HepG2 (cell line): ENCODE data around the gene RUVBL2. TPM values are rescaled to one million over a fixed set of nuclear protein-coding genes. Genes with fewer than 3 reads are reported as not detected.
A peak's percentile ranks its signal among the peaks of the same experiment; 100 is the strongest.

Source experiments
- ATAC-seq: fragments of 200-7000 bp; cut with Tn5 transposase; 3 replicates; pipeline ENCODE4 v1.9.1; 2020; ENCODE audit warnings: mild to moderate bottlenecking, moderate library complexity
- BruUV-seq: library from RNA; stranded (reverse); fragments of 400-500 nt; replicated peaks from 2 replicates; lab custom pipeline; 2021; lab: Mats Ljungman, UMichigan
- CTCF ChIA-PET: fragments of 300-600 bp; formaldehyde crosslinking; extraction: SDS; loops from one replicate; lab custom pipeline; 2021; ENCODE audit warnings: low total read pairs, inconsistent platforms, low intra/inter-chr PET ratio; lab: Yijun Ruan, JAX
- POLR2A ChIA-PET: fragments of 350-600 bp; sonication (Branson Sonifier 250); formaldehyde crosslinking; loops from one replicate; lab custom pipeline; 2020; ENCODE audit warnings: antibody characterized with exemption, inconsistent platforms; lab: Yijun Ruan, JAX
- DNase-seq: peaks from one replicate; pipeline ENCODE4 v3.0.0-alpha.2; 2015; ENCODE audit warnings: low spot score
- FAIRE-seq: peaks from 3 replicates; lab custom pipeline; 2011; peaks lifted over from hg19 to GRCh38; lab: Jason Lieb, UNC
- H2AFZ ChIP-seq: one replicate; pipeline ENCODE4 v1.6.1; 2011; ENCODE audit warnings: low read length, inconsistent platforms
- H3K27ac ChIP-seq: fragments of 300-600 bp; 3 replicates; pipeline ENCODE4 v1.8.0; 2011; ENCODE audit warnings: mixed run types, mild to moderate bottlenecking, mixed read lengths, low read length, inconsistent platforms; ENCODE audit not compliant: insufficient read depth; ENCODE audit errors: extremely low read length
- H3K27me3 ChIP-seq, 2 experiments: fragments of 200-600 bp in 1 of 2; 2 replicates in 1 of 2; 3 replicates in 1 of 2; pipeline versions ENCODE4 v1.6.0 to v1.8.0; 2011; ENCODE audit warnings: low read length in 2 of 2, mild to moderate bottlenecking in 2 of 2, moderate library complexity in 2 of 2, inconsistent platforms in 1 of 2; ENCODE audit not compliant: insufficient read depth in 2 of 2, control insufficient read depth in 1 of 2
- H3K36me3 ChIP-seq, 2 experiments: fragments of 200-600 bp in 1 of 2; replicated peaks in 1 of 2; 2 replicates in 1 of 2; 3 replicates in 1 of 2; pipeline versions ENCODE4 v1.5.1 to v1.8.0; 2011; ENCODE audit warnings: low read length in 2 of 2, inconsistent platforms in 1 of 2; ENCODE audit not compliant: insufficient read depth in 2 of 2, control insufficient read depth in 1 of 2
- H3K4me1 ChIP-seq: 2 replicates; pipeline ENCODE4 v1.5.1; 2012; ENCODE audit warnings: low read length, inconsistent platforms; ENCODE audit not compliant: insufficient read depth
- H3K4me2 ChIP-seq: 2 replicates; pipeline ENCODE4 v1.6.0; 2011; ENCODE audit warnings: low read depth, low read length, inconsistent platforms
- H3K4me3 ChIP-seq, 3 experiments: fragments of 200-600 bp in 1 of 3; sonication (generic), shearing (Covaris generic) in 1 of 3; replicated peaks in 1 of 3; 2 replicates each; pipeline ENCODE4 v1.5.1; 2011 to 2016; ENCODE audit warnings: low read length in 3 of 3, inconsistent platforms in 2 of 3, low read depth in 2 of 3, mild to moderate bottlenecking in 2 of 3, control low read depth in 1 of 3, mixed read lengths in 1 of 3; ENCODE audit not compliant: insufficient read depth in 1 of 3
- H3K79me2 ChIP-seq: one replicate; pipeline ENCODE4 v1.6.1; 2011; ENCODE audit warnings: low read length, inconsistent platforms; ENCODE audit not compliant: insufficient read depth
- H3K9ac ChIP-seq: 2 replicates; pipeline ENCODE4 v1.6.0; 2011; ENCODE audit warnings: mild to moderate bottlenecking, low read depth, low read length, inconsistent platforms; ENCODE audit not compliant: insufficient read depth
- H3K9me3 ChIP-seq: 2 replicates; pipeline ENCODE4 v1.5.1; 2012; ENCODE audit warnings: mild to moderate bottlenecking, low read length
- H4K20me1 ChIP-seq: 2 replicates; pipeline ENCODE4 v1.6.0; 2011; ENCODE audit warnings: inconsistent platforms, mild to moderate bottlenecking, low read length, moderate library complexity; ENCODE audit not compliant: insufficient read depth
- ATF7-NPFF ChIP-seq: sonication (generic); formaldehyde crosslinking; IDR thresholded peaks from 2 replicates; pipeline ENCODE4 v1.8.1; 2023; ENCODE audit warnings: mild to moderate bottlenecking, low read depth, missing genetic modification reagents, moderate library complexity
- DRAP1 ChIP-seq: IDR thresholded peaks from 2 replicates; pipeline ENCODE4 v1.6.1; 2016; ENCODE audit warnings: missing genetic modification reagents, missing compliant biosample characterization
- FIP1L1 ChIP-seq: fragments of 200-400 bp; formaldehyde crosslinking; IDR thresholded peaks from 2 replicates; pipeline ENCODE4 v1.6.1; 2018; ENCODE audit warnings: low read depth, mild to moderate bottlenecking, low read length, moderate library complexity, borderline replicate concordance; ENCODE audit not compliant: insufficient read depth
- GTF3A ChIP-seq: sonication (generic); formaldehyde crosslinking; conservative IDR thresholded peaks from 2 replicates; pipeline ENCODE4 v1.4.0; 2020; ENCODE audit warnings: mild to moderate bottlenecking, missing genetic modification reagents
- JUND ChIP-seq: sonication (generic); formaldehyde crosslinking; IDR thresholded peaks from 2 replicates; pipeline ENCODE4 v1.8.0; 2022; ENCODE audit warnings: mild to moderate bottlenecking, missing genetic modification reagents
- ZNF230 ChIP-seq: sonication (generic); formaldehyde crosslinking; IDR thresholded peaks from 2 replicates; pipeline ENCODE4 v1.4.0; 2020; ENCODE audit warnings: mild to moderate bottlenecking, missing genetic modification reagents
- ZNF512 ChIP-seq: sonication (generic); formaldehyde crosslinking; IDR thresholded peaks from 2 replicates; pipeline ENCODE4 v1.4.0; 2020; ENCODE audit warnings: mild to moderate bottlenecking, missing genetic modification reagents
- ZNF629 ChIP-seq: sonication (generic); formaldehyde crosslinking; conservative IDR thresholded peaks from 2 replicates; pipeline ENCODE4 v1.5.0; 2020; ENCODE audit warnings: missing genetic modification reagents
- ZNF749 ChIP-seq: sonication (generic); formaldehyde crosslinking; IDR thresholded peaks from 2 replicates; pipeline ENCODE4 v1.8.0; 2022; ENCODE audit warnings: mild to moderate bottlenecking, missing genetic modification reagents, moderate library complexity, borderline replicate concordance
- ZNF777 ChIP-seq: sonication (generic); formaldehyde crosslinking; IDR thresholded peaks from 2 replicates; pipeline ENCODE4 v1.4.0; 2020; ENCODE audit warnings: missing genetic modification reagents
- WGBS: methylation state at CpG from one replicate; pipeline ENCODE4 v1.1.6; 2017; ENCODE audit warnings: low lambda C conversion rate; 5-methylcytosine and 5-hydroxymethylcytosine counted together
- in situ Hi-C: cut with HindIII; loops from 2 replicates; pipeline ENCODE4 v1.10.0; 2017; ENCODE audit warnings: low pct_unique_long_range_greater_than_20kb; ENCODE audit not compliant: extremely low pct_ligation_motif_present
- intact Hi-C: fragments of 100-400 bp; cut with micrococcal nuclease; formaldehyde crosslinking; loops from one replicate; pipeline ENCODE4 v1.10.0; 2022; ENCODE audit not compliant: unreplicated experiment
- polyA plus RNA-seq, 8 experiments: library from polyadenylated mRNA; depleted of rRNA in 3 of 8; stranded (reverse) in 7 of 8; unstranded in 1 of 8; fragments of >200 nt; fragmentation: Illumina TruSeq in 4 of 8; extraction: Trizol in 4 of 8; gene quantifications; 2 replicates each; pipeline versions ENCODE4 v1.2.1 to v1.2.3, GENCODE V29; 2011 to 2016; ENCODE audit warnings: low read depth in 4 of 8, missing spikeins in 1 of 8, mixed read lengths in 1 of 8; ENCODE audit not compliant: insufficient read depth in 1 of 8
- total RNA-seq, 5 experiments: library from RNA; depleted of rRNA; stranded (reverse); fragments of >200 nt; fragmentation: Illumina TruSeq; extraction: Trizol; gene quantifications; 2 replicates each; pipeline ENCODE4 v1.2.3, GENCODE V29; 2016; ENCODE audit warnings: low read depth in 1 of 5
- TF ChIP-seq, protein P1 (sequence below): sonication (generic); formaldehyde crosslinking; IDR thresholded peaks from 2 replicates; pipeline ENCODE4 v1.4.0; 2020; ENCODE audit warnings: missing genetic modification reagents

RUVBL2 gene
- total and polyA plus RNA-seq, 2 of the 13 experiments (the other 11 are each of a cell fraction or from before 2014, with no cell fraction given) = 120 to 122 TPM

- peaks cover 32% of the 10 kb centered on the region for H3K4me1 ChIP-seq
- H3K79me2 ChIP-seq = peaks cover 44% of the 10 kb centered on the region
- H4K20me1 ChIP-seq = no peaks in the 10 kb centered on the region
- ChIA-PET CTCF (no interaction called here), POLR2A (no interaction called here)
- no peak for FAIRE-seq
- peak overlapping the region; percentile 10; the same call in 1 of the 2 replicates for H3K4me2 ChIP-seq
- ATAC-seq = no peak
- 0 out of 2 replicates have a peak overlapping the region, but pooled peaks have one; percentile 10 for H3K9ac ChIP-seq
- no TSS peak for BruUV-seq
- no peak overlapping the region for H3K4me3 ChIP-seq
- no peak for DNase-seq
- TF ChIP-seq, protein P1, sequence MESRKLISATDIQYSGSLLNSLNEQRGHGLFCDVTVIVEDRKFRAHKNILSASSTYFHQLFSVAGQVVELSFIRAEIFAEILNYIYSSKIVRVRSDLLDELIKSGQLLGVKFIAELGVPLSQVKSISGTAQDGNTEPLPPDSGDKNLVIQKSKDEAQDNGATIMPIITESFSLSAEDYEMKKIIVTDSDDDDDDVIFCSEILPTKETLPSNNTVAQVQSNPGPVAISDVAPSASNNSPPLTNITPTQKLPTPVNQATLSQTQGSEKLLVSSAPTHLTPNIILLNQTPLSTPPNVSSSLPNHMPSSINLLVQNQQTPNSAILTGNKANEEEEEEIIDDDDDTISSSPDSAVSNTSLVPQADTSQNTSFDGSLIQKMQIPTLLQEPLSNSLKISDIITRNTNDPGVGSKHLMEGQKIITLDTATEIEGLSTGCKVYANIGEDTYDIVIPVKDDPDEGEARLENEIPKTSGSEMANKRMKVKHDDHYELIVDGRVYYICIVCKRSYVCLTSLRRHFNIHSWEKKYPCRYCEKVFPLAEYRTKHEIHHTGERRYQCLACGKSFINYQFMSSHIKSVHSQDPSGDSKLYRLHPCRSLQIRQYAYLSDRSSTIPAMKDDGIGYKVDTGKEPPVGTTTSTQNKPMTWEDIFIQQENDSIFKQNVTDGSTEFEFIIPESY (CRISPR knock-in tag) = 0 out of 2 replicates have a peak, but pooled peaks have one; percentile 16
- no peak for TF ChIP-seq JUND (CRISPR knock-in tag)
- TF ChIP-seq, all 625 proteins: peak for 1
- no peak overlapping the region for H3K27ac ChIP-seq
- intact Hi-C loops (no loop called here), in situ Hi-C loops (no loop called here)
- no peaks in the 10 kb centered on the region; a peak in 1 of 5 replicates for H3K27me3 ChIP-seq
- H2AFZ ChIP-seq = no peak overlapping the region
- 97% methylated on average over 4 of the region's 4 CpGs for WGBS
- H3K9me3 ChIP-seq = no peaks in the 10 kb centered on the region
- peaks cover 9 to 30% of the 10 kb centered on the region in 2 experiments; a peak in 4 of 5 replicates for H3K36me3 ChIP-seq
Observed at GRCh38 chr19:48990400-48990799, 3.3 kb upstream of the RUVBL2 start.

- in situ Hi-C loops (no loop called here), intact Hi-C loops (no loop called here)
Observed at GRCh38 chr19:48991011-48991609, 2.6 kb upstream of the RUVBL2 start.

More at GRCh38 chr19:48991011-48991609, 2.6 kb upstream of the RUVBL2 start:
- Histone ChIP-seq H3K9me3 (no peaks in the 10 kb centered on the region), H3K4me2 (peak overlapping the region; percentile 93), H4K20me1 (no peaks in the 10 kb centered on the region), H3K27me3 (no peaks in the 10 kb centered on the region; a peak in 1 of 5 replicates)
- ATAC-seq = no peak
- DNase-seq = no peak
- WGBS = 94% methylated on average over 22 of the region's 22 CpGs
- TF ChIP-seq ZNF777 (CRISPR knock-in tag) (no peak), ZNF629 (CRISPR knock-in tag) (no peak), FIP1L1 (no peak), ZNF749 (CRISPR knock-in tag) (no peak), ZNF512 (CRISPR knock-in tag) (no peak), ZNF230 (CRISPR knock-in tag) (no peak), ATF7-NPFF (CRISPR knock-in tag) (no peak), GTF3A (no peak), DRAP1 (CRISPR knock-in tag) (no peak)
- TF ChIP-seq, all 625 proteins: peak for 0
- H3K9ac ChIP-seq = peak overlapping the region; percentile 85
- no peak for FAIRE-seq
- POLR2A ChIA-PET = no interaction called here
- peak overlapping the region in 2 of 3 experiments; percentile 93 to 98; a peak in 4 of 6 replicates for H3K4me3 ChIP-seq
- CTCF ChIA-PET = no interaction called here
- peaks cover 35% of the 10 kb centered on the region for H3K4me1 ChIP-seq
- peaks cover 49% of the 10 kb centered on the region for H3K79me2 ChIP-seq
- BruUV-seq = no TSS peak
- no peak overlapping the region for H2AFZ ChIP-seq
- H3K36me3 ChIP-seq = peaks cover 9 to 23% of the 10 kb centered on the region in 2 experiments; a peak in 4 of 5 replicates
- H3K27ac ChIP-seq = no peak overlapping the region
